ENCODE data around the gene KHDC1. TPM values are rescaled to one million over a fixed set of nuclear protein-coding genes. Genes with fewer than 3 reads are reported as not detected.
"Not testable (repeated sequence)": the region's sequence is repeated elsewhere in the genome, so short reads cannot be mapped to it uniquely, and the experiment has no call there.

KHDC1 gene
- total RNA-seq, 4 donors from 2014 or later: 1.3 to 2.5 (median 1.8) TPM; not detected in 1

- no peak overlapping the region for H3K4me3 ChIP-seq
- intact Hi-C loops (cut with DNase I): no loop called here
- no peaks in the 10 kb centered on the region for H3K27me3 ChIP-seq
- DNase-seq (ENCODE audit: extremely low spot score): no peak
- H3K9me3 ChIP-seq: no peaks in the 10 kb centered on the region
- no peaks in the 10 kb centered on the region for H3K4me1 ChIP-seq
- TF ChIP-seq EP300 (IDR thresholded peaks at IDR 0.05) (no peak), POLR2AphosphoS5 (IDR thresholded peaks at IDR 0.05) (no peak), POLR2A (IDR thresholded peaks at IDR 0.05; ENCODE audit: low read depth) (no peak), CTCF (IDR thresholded peaks at IDR 0.05) (no peak)
- no peak overlapping the region for H3K27ac ChIP-seq (replicated peaks in 1 of 4)
- peaks cover 0 to 7% (median 0%) of the 10 kb centered on the region in 4 donors for H3K36me3 ChIP-seq
These were observed 27.4 kb upstream of the KHDC1 start for GRCh38 chr6:73290435-73290834.

GRCh38 chr6:73286752-73287151 is 23.8 kb upstream of the KHDC1 start:
- intact Hi-C loops (cut with DNase I): loop anchor here (5.0 kb wide), 1 partner anchor 41 kb away; no protein-coding TSS in a partner anchor
- no peak for DNase-seq (ENCODE audit: extremely low spot score)
- Histone ChIP-seq H3K36me3 (peaks cover 0 to 7% (median 0%) of the 10 kb centered on the region in 4 donors), H3K4me3 (no peak overlapping the region), H3K9me3 (no peaks in the 10 kb centered on the region), H3K27me3 (no peaks in the 10 kb centered on the region), H3K27ac (replicated peaks in 1 of 4) (no peak overlapping the region), H3K4me1 (no peaks in the 10 kb centered on the region)
- TF ChIP-seq EP300 (IDR thresholded peaks at IDR 0.05): no peak
- no peak for TF ChIP-seq POLR2AphosphoS5 (IDR thresholded peaks at IDR 0.05)
- no peak for TF ChIP-seq POLR2A (IDR thresholded peaks at IDR 0.05; ENCODE audit: low read depth)
- TF ChIP-seq CTCF (IDR thresholded peaks at IDR 0.05): no peak
- 96% methylated on average over 6 of the region's 6 CpGs for WGBS

GRCh38 chr6:73285674-73286283 is 22.8 kb upstream of the KHDC1 start:
- Histone ChIP-seq H3K4me3 (no peak overlapping the region), H3K27me3 (no peaks in the 10 kb centered on the region), H3K27ac (replicated peaks in 1 of 4) (no peak overlapping the region), H3K4me1 (no peaks in the 10 kb centered on the region), H3K9me3 (no peaks in the 10 kb centered on the region), H3K36me3 (peaks cover 0 to 3% (median 0%) of the 10 kb centered on the region in 4 donors)
- TF ChIP-seq EP300 (IDR thresholded peaks at IDR 0.05): no peak
- no peak for TF ChIP-seq POLR2A (IDR thresholded peaks at IDR 0.05; ENCODE audit: low read depth)
- peak in 2 of 3 experiments; percentile 36 to 48 for TF ChIP-seq CTCF (IDR thresholded peaks at IDR 0.05)
- TF ChIP-seq POLR2AphosphoS5 (IDR thresholded peaks at IDR 0.05): no peak
- WGBS: 49% methylated on average over 3 of the region's 3 CpGs
- DNase-seq (ENCODE audit: extremely low spot score): no peak
- intact Hi-C loops (cut with DNase I): loop anchor here (5.0 kb wide), 1 partner anchor 42 kb away; no protein-coding TSS in a partner anchor

GRCh38 chr6:73282871-73283270 is 19.9 kb upstream of the KHDC1 start:
- no peak overlapping the region for H3K27ac ChIP-seq (replicated peaks in 1 of 4)
- no peaks in the 10 kb centered on the region for H3K9me3 ChIP-seq
- no peaks in the 10 kb centered on the region for H3K4me1 ChIP-seq
- DNase-seq (ENCODE audit: extremely low spot score): no peak
- 82% methylated on average over 5 of the region's 5 CpGs for WGBS
- intact Hi-C loops (cut with DNase I): no loop called here
- no peaks in the 10 kb centered on the region for H3K36me3 ChIP-seq
- TF ChIP-seq EP300 (IDR thresholded peaks at IDR 0.05) (no peak), POLR2AphosphoS5 (IDR thresholded peaks at IDR 0.05) (no peak), POLR2A (IDR thresholded peaks at IDR 0.05; ENCODE audit: low read depth) (no peak), CTCF (IDR thresholded peaks at IDR 0.05) (no peak)
- H3K27me3 ChIP-seq: no peaks in the 10 kb centered on the region
- no peak overlapping the region for H3K4me3 ChIP-seq

- DNase-seq (ENCODE audit: extremely low spot score); intact Hi-C loops (cut with DNase I); H3K4me3 ChIP-seq; H3K27ac ChIP-seq (replicated peaks in 1 of 4); H3K27me3 ChIP-seq; H3K9me3 ChIP-seq; H3K36me3 ChIP-seq; H3K4me1 ChIP-seq: not testable (repeated sequence)
- WGBS: 93% methylated on average over 4 of the region's 4 CpGs
These were observed 18.7 kb upstream of the KHDC1 start for GRCh38 chr6:73281684-73282083.

GRCh38 chr6:73269296-73269695 is 6.3 kb upstream of the KHDC1 start:
- H3K9me3 ChIP-seq; H3K4me1 ChIP-seq; H3K27ac ChIP-seq (replicated peaks in 1 of 4); H3K27me3 ChIP-seq; intact Hi-C loops (cut with DNase I); DNase-seq (ENCODE audit: extremely low spot score); H3K4me3 ChIP-seq: not testable (repeated sequence)
- peaks cover 0 to 40% (median 6%) of the 10 kb centered on the region in 4 donors for H3K36me3 ChIP-seq
- 98% methylated on average over 13 of the region's 13 CpGs for WGBS

- H3K27me3 ChIP-seq; H3K27ac ChIP-seq (replicated peaks in 1 of 4); H3K4me3 ChIP-seq; H3K4me1 ChIP-seq; DNase-seq (ENCODE audit: extremely low spot score); intact Hi-C loops (cut with DNase I); H3K9me3 ChIP-seq: not testable (repeated sequence)
- H3K36me3 ChIP-seq: peaks cover 0 to 36% (median 6%) of the 10 kb centered on the region in 4 donors
- WGBS: 98% methylated on average over 20 of the region's 27 CpGs
These were observed 5.9 kb upstream of the KHDC1 start for GRCh38 chr6:73268896-73269295.
